ENCODE data around the gene CCL16.

DNA sequence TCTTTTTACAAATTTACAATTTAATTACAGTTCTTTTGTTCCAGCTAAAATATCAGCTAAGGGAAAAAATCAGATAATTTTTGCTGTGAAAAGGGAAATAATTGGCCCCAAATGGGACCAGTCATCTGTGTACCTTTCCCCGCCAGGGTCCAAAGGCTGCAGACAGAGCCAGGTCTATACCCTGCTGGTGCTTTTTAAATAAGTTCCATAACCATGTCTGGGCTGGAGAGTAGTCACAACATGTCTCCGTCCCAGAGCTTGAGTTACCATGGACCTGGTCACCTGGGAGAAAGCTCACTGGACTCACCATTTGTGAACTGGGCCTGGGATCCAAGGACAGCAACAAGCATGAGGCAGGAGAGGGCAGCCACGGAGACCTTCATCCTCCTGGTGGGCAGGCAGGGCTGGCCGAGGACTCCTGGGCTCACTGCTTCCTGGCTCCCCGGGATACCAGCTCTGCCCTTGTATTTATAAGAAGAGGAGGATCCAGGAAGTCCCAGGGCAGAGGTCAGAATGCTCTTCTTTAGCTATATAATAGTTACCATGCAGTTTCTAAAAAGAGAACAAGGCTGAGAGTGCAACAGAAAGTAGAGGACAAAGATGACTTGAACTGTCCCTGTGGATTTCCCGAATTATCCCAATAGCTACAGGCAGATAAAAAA, 19.9 kb upstream of the CCL16 start, which contains the start of gene CCL15:
- TF ChIP-seq, protein P1, sequence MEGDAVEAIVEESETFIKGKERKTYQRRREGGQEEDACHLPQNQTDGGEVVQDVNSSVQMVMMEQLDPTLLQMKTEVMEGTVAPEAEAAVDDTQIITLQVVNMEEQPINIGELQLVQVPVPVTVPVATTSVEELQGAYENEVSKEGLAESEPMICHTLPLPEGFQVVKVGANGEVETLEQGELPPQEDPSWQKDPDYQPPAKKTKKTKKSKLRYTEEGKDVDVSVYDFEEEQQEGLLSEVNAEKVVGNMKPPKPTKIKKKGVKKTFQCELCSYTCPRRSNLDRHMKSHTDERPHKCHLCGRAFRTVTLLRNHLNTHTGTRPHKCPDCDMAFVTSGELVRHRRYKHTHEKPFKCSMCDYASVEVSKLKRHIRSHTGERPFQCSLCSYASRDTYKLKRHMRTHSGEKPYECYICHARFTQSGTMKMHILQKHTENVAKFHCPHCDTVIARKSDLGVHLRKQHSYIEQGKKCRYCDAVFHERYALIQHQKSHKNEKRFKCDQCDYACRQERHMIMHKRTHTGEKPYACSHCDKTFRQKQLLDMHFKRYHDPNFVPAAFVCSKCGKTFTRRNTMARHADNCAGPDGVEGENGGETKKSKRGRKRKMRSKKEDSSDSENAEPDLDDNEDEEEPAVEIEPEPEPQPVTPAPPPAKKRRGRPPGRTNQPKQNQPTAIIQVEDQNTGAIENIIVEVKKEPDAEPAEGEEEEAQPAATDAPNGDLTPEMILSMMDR (IDR thresholded peaks at IDR 0.05) = no peak
- no peak for TF ChIP-seq POLR2AphosphoS5 (IDR thresholded peaks at IDR 0.05)
